Stimulated activated CD8-positive, alpha-beta memory T cell treated with anti-CD3 and anti-CD28 coated beads, Interleukin-4, amount 100 ng/mL, for 1 hour (primary cell): Measurements from ENCODE around the gene RNPEPL1.

ENCODE experiments used
- DNase-seq, 2 donors: peaks; one replicate each; pipeline ENCODE4 v3.0.0-alpha.2; 2020; ENCODE audit warnings: low read depth in 2 of 2, low spot score in 1 of 2

The RNPEPL1 gene

GRCh38 chr2:240588669-240589068 lies 20.4 kb downstream of the RNPEPL1 start:
- DNase-seq = no peak

GRCh38 chr2:240589375-240589774 lies 21.1 kb downstream of the RNPEPL1 start:
- no peak for DNase-seq

- no peak for DNase-seq
Observed at GRCh38 chr2:240589850-240590525, 21.7 kb downstream of the RNPEPL1 start.

GRCh38 chr2:240590681-240591111 lies 22.4 kb downstream of the RNPEPL1 start:
- DNase-seq = no peak

DNA sequence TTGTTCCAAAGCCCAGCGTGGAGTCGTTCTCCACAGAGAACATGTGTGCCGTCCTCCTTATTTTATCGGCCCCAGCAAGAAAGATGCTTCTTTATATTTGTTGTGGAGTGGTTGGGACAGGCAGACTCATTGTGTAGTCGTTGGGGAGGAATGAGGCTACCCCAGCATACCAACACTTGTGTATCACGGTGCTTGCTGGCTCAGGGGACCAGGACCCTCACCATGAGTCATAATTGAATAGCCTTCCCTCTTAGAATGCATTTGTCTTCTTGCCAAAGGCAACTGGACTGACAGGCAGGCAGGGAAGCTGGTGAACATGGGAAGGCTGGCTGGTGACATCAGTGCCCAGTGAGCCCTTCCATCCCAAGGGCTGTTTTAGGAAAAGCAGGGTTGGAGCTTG lies 22.9 kb downstream of the RNPEPL1 start:
- no peak for DNase-seq

DNA sequence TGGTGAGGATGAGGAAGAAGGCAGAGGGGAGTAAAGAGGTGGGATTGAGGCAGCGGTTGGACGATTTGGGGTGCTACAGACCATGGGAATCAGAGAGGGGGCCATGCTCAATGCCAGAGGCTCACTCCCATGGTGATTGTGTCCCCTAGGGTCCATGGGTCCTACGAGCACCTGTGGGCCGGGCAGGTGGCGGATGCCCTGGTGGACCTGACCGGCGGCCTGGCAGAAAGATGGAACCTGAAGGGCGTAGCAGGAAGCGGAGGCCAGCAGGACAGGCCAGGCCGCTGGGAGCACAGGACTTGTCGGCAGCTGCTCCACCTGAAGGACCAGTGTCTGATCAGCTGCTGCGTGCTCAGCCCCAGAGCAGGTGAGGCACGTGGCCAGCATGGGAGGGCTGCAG lies 23.5 kb downstream of the RNPEPL1 start:
- DNase-seq = no peak

- no peak for DNase-seq
Observed at GRCh38 chr2:240593026-240593702, 24.9 kb downstream of the RNPEPL1 start.

DNA sequence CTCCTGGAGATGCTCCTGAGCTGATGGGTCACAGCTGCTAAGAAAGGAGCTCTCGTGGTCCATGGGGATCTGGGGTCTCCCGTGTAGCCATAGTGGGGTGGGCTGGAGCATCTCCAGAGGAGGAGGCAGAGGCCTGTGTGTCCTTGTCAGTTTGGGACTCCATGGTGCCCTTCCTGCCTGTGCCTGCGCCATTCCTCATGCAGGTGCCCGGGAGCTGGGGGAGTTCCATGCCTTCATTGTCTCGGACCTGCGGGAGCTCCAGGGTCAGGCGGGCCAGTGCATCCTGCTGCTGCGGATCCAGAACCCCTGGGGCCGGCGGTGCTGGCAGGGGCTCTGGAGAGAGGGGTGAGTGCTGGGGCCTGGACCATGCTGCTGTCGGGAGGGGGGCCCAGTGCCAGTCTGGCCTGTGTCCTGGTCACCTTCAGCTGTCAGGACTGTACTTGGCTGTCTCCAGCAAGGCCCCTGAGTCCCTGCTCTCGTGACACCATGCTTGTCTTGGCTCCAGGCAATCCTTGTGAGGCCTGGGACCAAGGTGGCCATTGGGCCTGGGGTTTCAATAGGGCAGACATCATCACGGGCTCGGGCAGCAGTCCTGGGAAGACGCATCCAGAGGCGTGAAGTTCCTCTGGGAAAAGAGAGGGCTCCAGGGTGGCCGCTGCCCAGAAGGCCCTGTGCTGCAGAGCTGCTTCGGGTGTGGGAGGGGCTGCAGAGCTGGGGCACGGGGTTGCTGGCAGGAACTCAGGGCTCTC lies 25.6 kb downstream of the RNPEPL1 start:
- no peak for DNase-seq

DNA sequence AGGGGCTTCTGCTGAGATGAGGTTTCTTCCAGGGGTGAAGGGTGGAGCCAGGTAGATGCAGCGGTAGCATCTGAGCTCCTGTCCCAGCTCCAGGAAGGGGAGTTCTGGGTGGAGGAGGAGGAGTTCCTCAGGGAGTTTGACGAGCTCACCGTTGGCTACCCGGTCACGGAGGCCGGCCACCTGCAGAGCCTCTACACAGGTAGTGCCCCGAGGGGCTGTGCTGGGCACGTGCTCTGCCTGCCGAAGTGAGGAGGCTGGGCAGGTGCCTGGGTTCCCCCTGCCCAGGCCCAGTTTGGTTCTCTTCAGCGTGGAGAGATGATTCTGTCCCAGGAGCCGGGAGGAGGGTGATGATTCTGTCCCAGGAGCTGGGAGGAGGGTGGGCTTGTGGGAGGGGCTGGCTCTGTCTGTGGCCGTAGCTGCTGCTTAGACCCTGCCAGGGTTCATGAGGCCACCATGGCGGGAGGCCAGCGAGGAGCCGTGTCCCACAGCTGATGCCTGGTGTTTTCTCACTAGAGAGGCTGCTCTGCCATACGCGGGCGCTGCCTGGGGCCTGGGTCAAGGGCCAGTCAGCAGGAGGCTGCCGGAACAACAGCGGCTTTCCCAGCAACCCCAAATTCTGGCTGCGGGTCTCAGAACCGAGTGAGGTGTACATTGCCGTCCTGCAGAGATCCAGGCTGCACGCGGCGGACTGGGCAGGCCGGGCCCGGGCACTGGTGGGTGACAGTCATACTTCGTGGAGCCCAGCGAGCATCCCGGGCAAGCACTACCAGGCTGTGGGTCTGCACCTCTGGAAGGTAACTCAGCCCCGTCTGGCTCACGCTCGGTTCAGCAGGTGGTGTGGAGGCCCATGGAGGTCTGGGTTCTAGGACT lies 26.5 kb downstream of the RNPEPL1 start:
- no peak for DNase-seq

GRCh38 chr2:240595381-240596079 lies 27.2 kb downstream of the RNPEPL1 start:
- no peak for DNase-seq

DNA sequence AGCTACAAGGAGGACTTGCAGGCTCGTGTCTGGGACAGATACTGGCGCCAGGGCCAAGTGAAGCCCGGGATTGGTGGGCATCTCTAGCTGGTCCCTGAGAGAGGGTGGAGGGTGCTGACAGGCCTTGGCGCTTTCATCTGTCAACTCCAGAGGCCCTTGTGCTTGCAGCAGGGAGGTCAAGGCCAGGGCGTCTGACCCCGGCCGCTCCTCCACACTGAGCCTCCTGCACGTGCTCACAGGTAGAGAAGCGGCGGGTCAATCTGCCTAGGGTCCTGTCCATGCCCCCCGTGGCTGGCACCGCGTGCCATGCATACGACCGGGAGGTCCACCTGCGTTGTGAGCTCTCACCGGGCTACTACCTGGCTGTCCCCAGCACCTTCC lies 27.8 kb downstream of the RNPEPL1 start:
- DNase-seq = no peak

DNA sequence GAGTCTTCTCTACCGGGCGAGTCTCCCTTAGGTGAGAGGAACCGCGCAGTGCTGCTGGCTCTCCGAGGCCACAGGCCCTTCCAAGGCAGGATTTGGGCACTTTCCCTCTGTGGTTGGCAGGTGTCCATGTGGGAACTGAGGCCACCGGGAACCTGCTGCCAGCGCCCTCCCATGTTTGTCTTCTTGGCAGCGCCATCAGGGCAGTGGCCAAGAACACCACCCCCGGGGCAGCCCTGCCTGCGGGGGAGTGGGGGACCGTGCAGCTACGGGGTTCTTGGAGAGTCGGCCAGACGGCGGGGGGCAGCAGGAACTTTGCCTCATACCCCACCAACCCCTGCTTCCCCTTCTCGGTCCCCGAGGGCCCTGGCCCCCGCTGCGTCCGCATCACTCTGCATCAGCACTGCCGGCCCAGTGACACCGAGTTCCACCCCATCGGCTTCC lies 28.2 kb downstream of the RNPEPL1 start:
- no peak for DNase-seq

DNA sequence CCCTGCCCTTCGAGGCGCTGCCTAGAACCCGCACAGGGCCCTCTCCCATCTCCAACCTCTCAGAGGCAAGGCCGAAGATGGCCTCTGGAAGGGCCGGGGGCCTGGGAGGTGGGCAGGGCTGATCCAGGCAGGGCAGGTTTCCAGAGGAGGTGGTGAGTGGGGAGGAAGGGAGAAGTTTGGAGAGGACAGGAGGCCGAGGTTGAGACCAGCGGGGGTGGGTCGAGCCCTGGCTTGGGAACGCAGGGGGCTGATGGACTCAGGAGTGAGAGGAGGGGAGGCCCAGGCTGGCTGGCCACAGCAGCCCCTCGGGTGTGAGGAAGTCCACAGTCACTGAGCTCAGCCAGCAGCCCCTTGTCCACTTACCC lies 28.8 kb downstream of the RNPEPL1 start:
- no peak for DNase-seq

GRCh38 chr2:240597419-240598181 lies 29.3 kb downstream of the RNPEPL1 start:
- no peak for DNase-seq

DNA sequence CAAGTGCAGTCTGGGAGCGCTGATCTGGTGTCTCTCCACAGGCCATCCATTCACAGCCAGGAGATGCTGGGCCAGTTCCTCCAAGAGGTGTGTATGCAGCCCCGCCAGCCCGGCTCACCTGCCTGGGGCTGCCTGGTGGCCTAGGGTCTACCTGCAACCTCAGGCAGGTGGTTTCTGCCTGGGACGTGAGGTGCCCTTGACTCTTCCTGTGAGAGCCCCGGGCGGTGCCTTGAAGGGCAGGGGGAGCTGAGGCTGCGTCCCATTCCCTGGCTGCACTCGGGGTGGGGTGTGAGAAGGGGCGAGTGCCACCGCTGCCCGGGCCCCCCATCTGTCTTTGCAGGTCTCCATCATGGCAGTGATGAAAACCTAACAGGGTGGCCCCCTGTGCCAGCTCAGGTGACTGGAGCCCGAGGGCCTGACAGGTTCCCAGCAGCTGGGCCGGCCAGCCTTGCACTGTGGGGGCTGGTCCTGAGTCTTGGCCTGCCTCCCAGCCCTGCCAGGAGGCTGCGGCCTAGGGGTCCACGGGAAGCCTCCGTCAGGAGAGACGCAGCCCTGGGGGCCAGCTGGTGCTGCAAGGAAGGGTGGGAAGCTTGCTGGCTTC lies 30.1 kb downstream of the RNPEPL1 start:
- no peak for DNase-seq

- DNase-seq = no peak
Observed at GRCh38 chr2:240599141-240599583, 30.9 kb downstream of the RNPEPL1 start.

GRCh38 chr2:240600451-240600961 lies 32.2 kb downstream of the RNPEPL1 start:
- no peak for DNase-seq

DNA sequence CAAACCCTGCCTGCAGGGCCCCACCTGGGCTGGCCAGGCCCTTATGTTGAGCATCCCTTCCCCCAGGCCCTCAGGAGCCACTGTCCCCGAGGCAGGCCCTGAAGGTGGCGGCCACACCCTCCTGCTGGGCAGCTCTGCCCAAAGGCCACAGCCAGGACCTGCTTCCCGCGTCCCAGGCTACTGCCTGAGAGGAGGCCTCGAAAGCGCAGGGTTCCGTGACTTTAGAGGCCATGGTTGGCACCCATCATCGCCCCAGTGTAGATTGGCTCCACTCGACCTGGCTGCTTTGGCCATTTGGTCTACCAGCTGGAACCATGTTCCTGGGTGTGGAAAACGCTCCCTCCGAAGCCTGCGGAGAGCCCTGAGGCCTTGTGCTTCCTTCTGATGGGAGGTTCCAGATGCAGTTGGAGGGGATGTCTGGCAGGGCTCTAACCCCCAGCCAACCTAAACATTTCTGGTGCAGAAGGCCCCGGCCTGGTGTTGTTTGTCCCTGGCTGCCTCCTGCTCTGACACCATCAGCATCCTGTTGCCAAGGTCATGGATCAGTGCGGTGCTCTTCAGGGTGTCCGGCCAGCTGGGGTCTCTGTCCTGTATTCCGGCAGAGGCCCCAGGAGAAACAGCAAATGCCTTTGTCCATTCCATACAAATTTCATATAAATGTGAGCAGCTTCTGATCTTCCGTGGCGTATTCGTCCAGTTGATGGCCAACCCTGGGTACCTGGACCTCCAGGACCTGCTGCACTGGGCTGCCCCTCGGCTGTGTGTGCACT lies 33.0 kb downstream of the RNPEPL1 start:
- no peak for DNase-seq

- DNase-seq = no peak
Observed at GRCh38 chr2:240601831-240602160, 33.5 kb downstream of the RNPEPL1 start.
